ENCODE results near the gene TAAR2. TPM values are rescaled to one million over a fixed set of nuclear protein-coding genes. Genes with fewer than 3 reads are reported as not detected.

The TAAR2 gene
- total and polyA plus RNA-seq, 2 donors (not counting 3 experiments of a cell fraction or from before 2014, with no cell fraction given): not detected

DNA sequence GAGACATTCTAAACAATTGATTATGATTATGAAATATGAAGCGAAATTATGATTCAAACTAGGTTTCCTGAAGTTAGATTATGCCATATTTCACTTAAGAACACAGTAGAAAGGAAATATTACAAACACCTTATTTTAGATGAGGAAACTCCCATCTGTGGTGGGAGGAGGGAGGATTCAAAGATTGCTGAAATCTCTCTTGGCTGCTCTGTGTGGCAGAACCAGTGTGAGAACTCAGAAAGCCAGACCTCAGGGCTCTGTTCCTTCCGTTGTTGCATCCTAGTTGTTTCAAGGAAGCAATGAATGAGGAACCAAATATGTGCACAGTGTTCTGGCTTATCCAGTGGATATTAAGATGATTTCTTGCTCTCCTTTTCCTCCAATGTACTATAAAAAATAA lies 36.7 kb downstream of the TAAR2 start:
- Histone ChIP-seq H3K9me1 (replicated peaks; ENCODE audit: control insufficient read depth, extremely low read depth, insufficient read depth, low read length) (no peaks in the 10 kb centered on the region), H3K4me2 (ENCODE audit: insufficient read depth, low read length) (no peak overlapping the region), H3K9me3 (replicated peaks; ENCODE audit: control insufficient read depth, insufficient read depth, low read length) (no peaks in the 10 kb centered on the region), H4K20me1 (replicated peaks; ENCODE audit: control insufficient read depth, extremely low read depth, insufficient read depth, low read length) (no peaks in the 10 kb centered on the region), H3K36me3 (ENCODE audit: control insufficient read depth in 2 of 2, extremely low read depth in 1 of 2, insufficient read depth in 2 of 2, low read length in 2 of 2) (no peaks in the 10 kb centered on the region), H3K27me3 (ENCODE audit: control insufficient read depth in 2 of 2, insufficient read depth in 2 of 2, low read length in 2 of 2) (peaks cover 0 to 5% of the 10 kb centered on the region in 2 experiments), H2AFZ (ENCODE audit: low read depth, low read length) (no peak overlapping the region), H3K9ac (replicated peaks; ENCODE audit: extremely low read depth, insufficient read depth, low read length) (no peak overlapping the region), H3K79me2 (ENCODE audit: control insufficient read depth, insufficient read depth, low read length) (no peaks in the 10 kb centered on the region), H3K4me1 (ENCODE audit: control insufficient read depth, extremely low read depth, insufficient read depth, low read length) (no peaks in the 10 kb centered on the region), H3K27ac (ENCODE audit: insufficient read depth, low read depth, low read length) (no peak overlapping the region), H3K4me3 (replicated peaks in 1 of 3; ENCODE audit: insufficient read depth in 1 of 3, low read depth in 1 of 3, low read length in 3 of 3) (no peak overlapping the region)
- ChIA-PET CTCF (no interaction called here), POLR2A (no interaction called here)
- DNase-seq (ENCODE audit: low read depth, low spot score) (no peak), FAIRE-seq (no peak)
- intact Hi-C loops (cut with micrococcal nuclease) (no loop called here), dilution Hi-C loops (cut with MboI; ENCODE audit: extremely low pct_ligation_motif_present, low sequenced_read_pairs) (no loop called here)
- TF ChIP-seq POLR2AphosphoS5 (IDR thresholded peaks at IDR 0.05; ENCODE audit: insufficient read depth, low read depth, low read length): no peak
- TF ChIP-seq FOS (IDR thresholded peaks at IDR 0.05; ENCODE audit: borderline replicate concordance, insufficient read depth, low read length): no peak
- TF ChIP-seq POLR2A (IDR thresholded peaks at IDR 0.05; ENCODE audit: low read depth, low read length): no peak
- TF ChIP-seq MYC (IDR thresholded peaks at IDR 0.05; ENCODE audit: low read depth, low read length): no peak
- TF ChIP-seq JUN (IDR thresholded peaks at IDR 0.05; ENCODE audit: borderline replicate concordance, insufficient read depth, insufficient read length, low read depth): no peak
- TF ChIP-seq MAX (IDR thresholded peaks at IDR 0.05; ENCODE audit: insufficient read depth, insufficient read length): no peak
- no peak for TF ChIP-seq EZH2 (IDR thresholded peaks at IDR 0.05; ENCODE audit: borderline replicate concordance, low read depth, low read length, severe bottlenecking)
- TF ChIP-seq, protein P1, sequence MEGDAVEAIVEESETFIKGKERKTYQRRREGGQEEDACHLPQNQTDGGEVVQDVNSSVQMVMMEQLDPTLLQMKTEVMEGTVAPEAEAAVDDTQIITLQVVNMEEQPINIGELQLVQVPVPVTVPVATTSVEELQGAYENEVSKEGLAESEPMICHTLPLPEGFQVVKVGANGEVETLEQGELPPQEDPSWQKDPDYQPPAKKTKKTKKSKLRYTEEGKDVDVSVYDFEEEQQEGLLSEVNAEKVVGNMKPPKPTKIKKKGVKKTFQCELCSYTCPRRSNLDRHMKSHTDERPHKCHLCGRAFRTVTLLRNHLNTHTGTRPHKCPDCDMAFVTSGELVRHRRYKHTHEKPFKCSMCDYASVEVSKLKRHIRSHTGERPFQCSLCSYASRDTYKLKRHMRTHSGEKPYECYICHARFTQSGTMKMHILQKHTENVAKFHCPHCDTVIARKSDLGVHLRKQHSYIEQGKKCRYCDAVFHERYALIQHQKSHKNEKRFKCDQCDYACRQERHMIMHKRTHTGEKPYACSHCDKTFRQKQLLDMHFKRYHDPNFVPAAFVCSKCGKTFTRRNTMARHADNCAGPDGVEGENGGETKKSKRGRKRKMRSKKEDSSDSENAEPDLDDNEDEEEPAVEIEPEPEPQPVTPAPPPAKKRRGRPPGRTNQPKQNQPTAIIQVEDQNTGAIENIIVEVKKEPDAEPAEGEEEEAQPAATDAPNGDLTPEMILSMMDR (IDR thresholded peaks at IDR 0.05; ENCODE audit: extremely low read depth in 1 of 2, insufficient read depth in 1 of 2, low read depth in 1 of 2, low read length in 2 of 2): no peak
- no peak for TF ChIP-seq GATA2 (IDR thresholded peaks at IDR 0.05; ENCODE audit: insufficient read depth, insufficient read length, low read depth, low read length)
- no TSS peak for BruUV-seq (replicated peaks)
